H1 (cell line): ENCODE data around the gene VSIR. TPM values are rescaled to one million over a fixed set of nuclear protein-coding genes. Genes with fewer than 3 reads are reported as not detected.

Experiments
- BACH1 ChIP-seq: IDR thresholded peaks from 2 replicates; pipeline ENCODE4 v1.6.1; 2012; ENCODE audit warnings: low read length, improper control_type of control experiment
- MAFK ChIP-seq: IDR thresholded peaks from 2 replicates; pipeline ENCODE4 v1.6.1; 2012; ENCODE audit warnings: low read depth, mild to moderate bottlenecking, improper control_type of control experiment, low read length
- SIN3A ChIP-seq, 2 experiments: IDR thresholded peaks in 1 of 2; conservative IDR thresholded peaks in 1 of 2; 2 replicates each; pipeline ENCODE4 v1.6.1; 2011 to 2012; ENCODE audit warnings: low read length in 2 of 2, improper control_type of control experiment in 1 of 2, low read depth in 1 of 2, mild to moderate bottlenecking in 1 of 2
- SP1 ChIP-seq: IDR thresholded peaks from 2 replicates; pipeline ENCODE4 v1.6.1; 2011; ENCODE audit warnings: low read depth, low read length
- TEAD4 ChIP-seq: IDR thresholded peaks from 2 replicates; pipeline ENCODE4 v1.6.1; 2012; ENCODE audit warnings: low read depth, low read length, inconsistent platforms, mixed read lengths
- polyA plus RNA-seq, 7 experiments: library from polyadenylated mRNA; depleted of rRNA in 3 of 7; stranded (reverse) in 5 of 7; unstranded in 2 of 7; fragments of >200 nt in 5 of 7; fragments of 200-250 nt in 2 of 7; gene quantifications; 1 replicate in 5 of 7; 2 replicates in 1 of 7; 4 replicates in 1 of 7; pipeline versions ENCODE4 v1.2.1 to v1.2.3, GENCODE V29; 2011 to 2013; ENCODE audit warnings: missing spikeins in 2 of 7, mixed read lengths in 2 of 7
- total RNA-seq: library from RNA; stranded (reverse); fragmentation: NEBNext Ultra II Directional; extraction: Animal tissue kit (Norgen Biotek cat#: 25700); gene quantifications from 2 replicates; pipeline ENCODE4 v1.2.1, GENCODE V29; 2021

The VSIR gene
- total and polyA plus RNA-seq, 2 of the 8 experiments (the other 6 are each of a cell fraction or from before 2014, with no cell fraction given): 0.33 TPM; not detected in 1

GRCh38 chr10:71806704-71807556, 33.6 kb upstream of the VSIR start (continued):
- TF ChIP-seq SIN3A (conservative IDR thresholded peaks at IDR 0.05 in 1 of 2, IDR thresholded peaks at IDR 0.05 in 1 of 2; ENCODE audit: low read depth in 1 of 2, low read length in 2 of 2): no peak
- no peak for TF ChIP-seq SP1
- TF ChIP-seq BACH1: no peak
- no peak for TF ChIP-seq TEAD4
- TF ChIP-seq MAFK: no peak
